ENCODE data around the gene AHCYL1. TPM values are rescaled to one million over a fixed set of nuclear protein-coding genes. Genes with fewer than 3 reads are reported as not detected.
"Not testable (repeated sequence)": the region's sequence is repeated elsewhere in the genome, so short reads cannot be mapped to it uniquely, and the experiment has no call there.

Gene AHCYL1
- total RNA-seq (2014; rRNA removed; shearing (Covaris generic)): 56.4 and 68.3 TPM in 2 replicates
- 137 and 175 TPM in 2 replicates for polyA plus RNA-seq (2015; cell fraction: cytosol; rRNA removed)
- 108 and 120 TPM in 2 replicates for polyA plus RNA-seq (2015; cell fraction: nucleus; rRNA removed)

GRCh38 chr1:109984456-109985246, at the start of gene AHCYL1:
Gene AHCYL1 (plus strand): TSS chr1:109984765. CDS start chr1:109985053, 288 bp downstream.
- in situ Hi-C loops (cut with HindIII; ENCODE audit: low pct_unique_long_range_greater_than_20kb, low sequenced_read_pairs): no loop called here
- peak; percentile 98 for DNase-seq (ENCODE audit: low read depth, low spot score)

- no peak for DNase-seq (ENCODE audit: low read depth, low spot score)
- in situ Hi-C loops (cut with HindIII; ENCODE audit: low pct_unique_long_range_greater_than_20kb, low sequenced_read_pairs): no loop called here
These were observed 49.1 kb upstream of the AHCYL1 start for GRCh38 chr1:109935451-109935900.

- DNase-seq (ENCODE audit: low read depth, low spot score): no peak
These were observed 46.8 kb upstream of the AHCYL1 start for GRCh38 chr1:109937738-109938137.

GRCh38 chr1:109938556-109938955, 46.0 kb upstream of the AHCYL1 start:
- in situ Hi-C loops (cut with HindIII; ENCODE audit: low pct_unique_long_range_greater_than_20kb, low sequenced_read_pairs): no loop called here
- no peak for DNase-seq (ENCODE audit: low read depth, low spot score)

More at GRCh38 chr1:109937738-109938137, 46.8 kb upstream of the AHCYL1 start:
- in situ Hi-C loops (cut with HindIII; ENCODE audit: low pct_unique_long_range_greater_than_20kb, low sequenced_read_pairs): no loop called here

- in situ Hi-C loops (cut with HindIII; ENCODE audit: low pct_unique_long_range_greater_than_20kb, low sequenced_read_pairs): no loop called here
These were observed 42.1 kb upstream of the AHCYL1 start for GRCh38 chr1:109942434-109942833.

GRCh38 chr1:109944541-109944940, 40.0 kb upstream of the AHCYL1 start:
- in situ Hi-C loops (cut with HindIII; ENCODE audit: low pct_unique_long_range_greater_than_20kb, low sequenced_read_pairs): no loop called here
- DNase-seq (ENCODE audit: low read depth, low spot score): no peak

More at GRCh38 chr1:109942434-109942833, 42.1 kb upstream of the AHCYL1 start:
- no peak for DNase-seq (ENCODE audit: low read depth, low spot score)

- in situ Hi-C loops (cut with HindIII; ENCODE audit: low pct_unique_long_range_greater_than_20kb, low sequenced_read_pairs): no loop called here
- DNase-seq (ENCODE audit: low read depth, low spot score): no peak
These were observed 38.1 kb upstream of the AHCYL1 start for GRCh38 chr1:109946511-109946910.

- in situ Hi-C loops (cut with HindIII; ENCODE audit: low pct_unique_long_range_greater_than_20kb, low sequenced_read_pairs): no loop called here
- no peak for DNase-seq (ENCODE audit: low read depth, low spot score)
These were observed 36.8 kb upstream of the AHCYL1 start for GRCh38 chr1:109947582-109948284.

- in situ Hi-C loops (cut with HindIII; ENCODE audit: low pct_unique_long_range_greater_than_20kb, low sequenced_read_pairs): no loop called here
- no peak for DNase-seq (ENCODE audit: low read depth, low spot score)
These were observed 36.3 kb upstream of the AHCYL1 start for GRCh38 chr1:109948285-109948630.

GRCh38 chr1:109950038-109950437, 34.5 kb upstream of the AHCYL1 start:
- no peak for DNase-seq (ENCODE audit: low read depth, low spot score)
- in situ Hi-C loops (cut with HindIII; ENCODE audit: low pct_unique_long_range_greater_than_20kb, low sequenced_read_pairs): no loop called here

GRCh38 chr1:109950509-109950908, 34.1 kb upstream of the AHCYL1 start:
- in situ Hi-C loops (cut with HindIII; ENCODE audit: low pct_unique_long_range_greater_than_20kb, low sequenced_read_pairs): no loop called here
- no peak for DNase-seq (ENCODE audit: low read depth, low spot score)

GRCh38 chr1:109951501-109951900, 33.1 kb upstream of the AHCYL1 start:
- in situ Hi-C loops (cut with HindIII; ENCODE audit: low pct_unique_long_range_greater_than_20kb, low sequenced_read_pairs); DNase-seq (ENCODE audit: low read depth, low spot score): not testable (repeated sequence)

- DNase-seq (ENCODE audit: low read depth, low spot score): peak; percentile 41
- in situ Hi-C loops (cut with HindIII; ENCODE audit: low pct_unique_long_range_greater_than_20kb, low sequenced_read_pairs): no loop called here
These were observed 30.5 kb upstream of the AHCYL1 start for GRCh38 chr1:109954041-109954512.

- DNase-seq (ENCODE audit: low read depth, low spot score): no peak
- in situ Hi-C loops (cut with HindIII; ENCODE audit: low pct_unique_long_range_greater_than_20kb, low sequenced_read_pairs): no loop called here
These were observed 25.0 kb upstream of the AHCYL1 start for GRCh38 chr1:109959632-109959973.

- peak; percentile 79 for DNase-seq (ENCODE audit: low read depth, low spot score)
- in situ Hi-C loops (cut with HindIII; ENCODE audit: low pct_unique_long_range_greater_than_20kb, low sequenced_read_pairs): no loop called here
These were observed 24.4 kb upstream of the AHCYL1 start for GRCh38 chr1:109959974-109960744.

- in situ Hi-C loops (cut with HindIII; ENCODE audit: low pct_unique_long_range_greater_than_20kb, low sequenced_read_pairs): no loop called here
- no peak for DNase-seq (ENCODE audit: low read depth, low spot score)
These were observed 23.8 kb upstream of the AHCYL1 start for GRCh38 chr1:109960745-109961094.

- DNase-seq (ENCODE audit: low read depth, low spot score): no peak
- in situ Hi-C loops (cut with HindIII; ENCODE audit: low pct_unique_long_range_greater_than_20kb, low sequenced_read_pairs): no loop called here
These were observed 20.7 kb upstream of the AHCYL1 start for GRCh38 chr1:109963864-109964263.

Measured in SK-MEL-5 (cell line).